Ovary (tissue), 3 donors: ENCODE data around the gene SP6.

ENCODE experiments used
- CTCF ChIP-seq, 3 donors: fragments of 450-650 bp in 2 of 3; fragments of 200-600 bp in 1 of 3; IDR thresholded peaks; one replicate each; pipeline versions ENCODE4 v1.5.1 to v1.8.0; 2016 to 2022; ENCODE audit warnings: antibody characterized with exemption in 3 of 3, mild to moderate bottlenecking in 1 of 3
- POLR2A ChIP-seq: fragments of 450-650 bp; IDR thresholded peaks from one replicate; pipeline ENCODE4 v1.6.1; 2017; ENCODE audit warnings: antibody characterized with exemption, mild to moderate bottlenecking, moderate library complexity
- donor health status: DM: no; HTN: no; CAD: no.

GRCh38 chr17:47850692-47851573, at the start of gene SP6:
- TF ChIP-seq CTCF (IDR thresholded peaks at IDR 0.05) (no peak), POLR2A (no peak)
